SJCRH30 (cell line): ENCODE data around the gene TRIM41. TPM values are rescaled to one million over a fixed set of nuclear protein-coding genes. Genes with fewer than 3 reads are reported as not detected.
A peak's percentile ranks its signal among the peaks of the same experiment; 100 is the strongest.
"Not testable (repeated sequence)": the region's sequence is repeated elsewhere in the genome, so short reads cannot be mapped to it uniquely, and the experiment has no call there.

Experiments used
- DNase-seq, 2 experiments: peaks; one replicate each; pipeline ENCODE4 v3.0.0-alpha.2; 2015 to 2020
- H3K27ac ChIP-seq: fragments of 250-450 bp; sonication (Bioruptor Pico); 2 replicates; pipeline ENCODE4 v1.5.1; 2020; ENCODE audit warnings: mild to moderate bottlenecking, moderate library complexity
- H3K27me3 ChIP-seq: fragments of 250-450 bp; sonication (Bioruptor Pico); 2 replicates; pipeline ENCODE4 v1.5.1; 2020; ENCODE audit warnings: mild to moderate bottlenecking, moderate library complexity
- H3K36me3 ChIP-seq: fragments of 250-450 bp; sonication (Bioruptor Pico); 2 replicates; pipeline ENCODE4 v1.5.1; 2020; ENCODE audit warnings: mild to moderate bottlenecking, moderate library complexity
- H3K4me1 ChIP-seq: fragments of 250-450 bp; sonication (Bioruptor Pico); 2 replicates; pipeline ENCODE4 v1.5.1; 2020; ENCODE audit warnings: mild to moderate bottlenecking, moderate library complexity
- H3K4me3 ChIP-seq: fragments of 250-450 bp; sonication (Bioruptor Pico); 2 replicates; pipeline ENCODE4 v1.5.1; 2020; ENCODE audit warnings: mild to moderate bottlenecking, moderate library complexity
- H3K9me3 ChIP-seq: fragments of 250-450 bp; sonication (Bioruptor Pico); replicated peaks from 2 replicates; pipeline ENCODE4 v1.5.1; 2020; ENCODE audit warnings: mild to moderate bottlenecking, moderate library complexity
- total RNA-seq: library from RNA; depleted of rRNA; stranded (reverse); fragments of >200 nt; shearing (Covaris generic); gene quantifications from 2 replicates; pipeline ENCODE4 v1.2.3, GENCODE V29; 2014

Gene TRIM41
- total RNA-seq, 1 experiment from 2014 or later: 17.8 TPM

GRCh38 chr5:181199881-181200638, 23.0 kb upstream of the TRIM41 start:
- H3K27ac ChIP-seq: no peak overlapping the region
- H3K4me3 ChIP-seq: no peak overlapping the region
- no peaks in the 10 kb centered on the region for H3K27me3 ChIP-seq
- no peaks in the 10 kb centered on the region for H3K4me1 ChIP-seq
- DNase-seq: no peak
- H3K36me3 ChIP-seq: no peaks in the 10 kb centered on the region
- no peaks in the 10 kb centered on the region for H3K9me3 ChIP-seq

GRCh38 chr5:181200816-181201215, 22.3 kb upstream of the TRIM41 start:
- H3K36me3 ChIP-seq: no peaks in the 10 kb centered on the region
- no peaks in the 10 kb centered on the region for H3K9me3 ChIP-seq
- no peak overlapping the region for H3K4me3 ChIP-seq
- H3K4me1 ChIP-seq: no peaks in the 10 kb centered on the region
- no peaks in the 10 kb centered on the region for H3K27me3 ChIP-seq
- no peak for DNase-seq
- no peak overlapping the region for H3K27ac ChIP-seq

GRCh38 chr5:181203093-181203711, 19.9 kb upstream of the TRIM41 start:
- H3K4me1 ChIP-seq: no peaks in the 10 kb centered on the region
- H3K27me3 ChIP-seq: no peaks in the 10 kb centered on the region
- H3K4me3 ChIP-seq: no peak overlapping the region
- H3K27ac ChIP-seq: no peak overlapping the region
- H3K9me3 ChIP-seq: no peaks in the 10 kb centered on the region
- H3K36me3 ChIP-seq: no peaks in the 10 kb centered on the region
- DNase-seq: no peak

- H3K9me3 ChIP-seq: no peaks in the 10 kb centered on the region
- no peaks in the 10 kb centered on the region for H3K27me3 ChIP-seq
- H3K4me3 ChIP-seq: peak overlapping the region; percentile 72
- H3K36me3 ChIP-seq: no peaks in the 10 kb centered on the region
- no peak overlapping the region for H3K27ac ChIP-seq
- peak; percentile 48 to 57 for DNase-seq
- H3K4me1 ChIP-seq: no peaks in the 10 kb centered on the region
Observed at GRCh38 chr5:181203777-181204112, 19.3 kb upstream of the TRIM41 start.

- H3K36me3 ChIP-seq: no peaks in the 10 kb centered on the region
- H3K9me3 ChIP-seq: no peaks in the 10 kb centered on the region
- no peaks in the 10 kb centered on the region for H3K4me1 ChIP-seq
- no peaks in the 10 kb centered on the region for H3K27me3 ChIP-seq
- peak overlapping the region; percentile 72 for H3K4me3 ChIP-seq
- DNase-seq: peak in 1 of 2 experiments; percentile 42
- H3K27ac ChIP-seq: no peak overlapping the region
Observed at GRCh38 chr5:181204113-181204825, 18.8 kb upstream of the TRIM41 start.

GRCh38 chr5:181204826-181205760, 18.0 kb upstream of the TRIM41 start, which contains the start of gene TRIM7:
Gene TRIM7, minus strand, starts transcription at chr5:181205196. Its CDS starts 86 bp downstream, at chr5:181205110.
- peak within 1 kb of the TSS; percentile 2; the same call in 1 of the 2 replicates for H3K27ac ChIP-seq

DNA sequence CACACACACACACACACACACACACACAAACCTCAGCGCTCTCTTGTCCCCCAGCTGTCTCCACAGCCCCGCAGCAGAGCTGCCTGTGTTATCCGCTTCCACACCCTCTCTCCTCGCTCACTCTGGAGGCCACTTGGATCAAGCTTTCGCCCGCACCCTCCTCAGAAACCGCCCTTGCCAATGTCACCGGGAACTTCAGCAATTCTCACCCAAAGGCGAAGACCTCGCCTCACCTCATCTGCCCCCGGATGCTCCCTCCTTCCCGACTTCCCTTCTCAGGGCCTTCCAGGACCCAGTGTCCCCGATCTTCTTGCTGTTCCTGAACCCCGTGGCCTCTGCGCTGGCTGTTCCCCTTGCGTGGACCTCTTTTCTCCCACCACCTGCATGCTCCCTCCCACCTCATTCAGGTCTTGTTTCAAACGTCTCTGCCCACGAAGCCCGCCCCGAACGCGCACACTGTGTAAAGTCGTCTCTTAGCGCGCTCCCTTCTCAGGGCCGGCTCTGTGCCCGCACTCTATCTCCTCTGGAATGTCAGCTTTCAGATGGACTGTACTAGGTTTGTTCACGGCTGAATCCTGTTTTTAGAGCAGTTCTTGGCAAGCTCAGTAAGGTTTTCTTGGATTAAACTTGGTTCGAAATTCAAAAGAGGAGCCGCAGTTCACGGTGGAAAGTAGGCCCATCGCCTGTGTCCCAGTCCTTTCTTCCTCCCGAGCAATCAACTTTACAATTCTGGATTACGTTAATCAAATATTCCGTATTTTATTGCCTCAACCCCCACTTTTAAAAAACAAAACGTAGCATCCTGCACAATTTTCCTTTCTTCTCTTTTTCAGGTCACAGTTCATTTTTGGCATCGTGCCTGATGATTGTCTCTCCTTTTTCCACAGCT, 17.1 kb upstream of the TRIM41 start:
- Histone ChIP-seq H3K9me3 (no peaks in the 10 kb centered on the region), H3K27ac (peak overlapping the region; percentile 2; the same call in 1 of the 2 replicates), H3K4me1 (no peaks in the 10 kb centered on the region), H3K36me3 (no peaks in the 10 kb centered on the region), H3K27me3 (no peaks in the 10 kb centered on the region), H3K4me3 (peak overlapping the region; percentile 72)
- peak; percentile 54 to 61 for DNase-seq

More at GRCh38 chr5:181204826-181205760, 18.0 kb upstream of the TRIM41 start, which contains the start of gene TRIM7:
- H3K36me3 ChIP-seq: no peaks in the 10 kb centered on the region
- DNase-seq: peak; percentile 69 to 72
- H3K4me3 ChIP-seq: peak within 1 kb of the TSS; percentile 72
- H3K9me3 ChIP-seq: no peaks in the 10 kb centered on the region
- no peaks in the 10 kb centered on the region for H3K27me3 ChIP-seq
- no peaks in the 10 kb centered on the region for H3K4me1 ChIP-seq

GRCh38 chr5:181207214-181207959, 15.7 kb upstream of the TRIM41 start:
- peak overlapping the region; percentile 55 for H3K27ac ChIP-seq
- H3K4me3 ChIP-seq: peak overlapping the region; percentile 72
- H3K4me1 ChIP-seq: no peaks in the 10 kb centered on the region
- peak; percentile 86 to 93 for DNase-seq
- H3K9me3 ChIP-seq: no peaks in the 10 kb centered on the region
- no peaks in the 10 kb centered on the region for H3K27me3 ChIP-seq
- H3K36me3 ChIP-seq: no peaks in the 10 kb centered on the region

DNA sequence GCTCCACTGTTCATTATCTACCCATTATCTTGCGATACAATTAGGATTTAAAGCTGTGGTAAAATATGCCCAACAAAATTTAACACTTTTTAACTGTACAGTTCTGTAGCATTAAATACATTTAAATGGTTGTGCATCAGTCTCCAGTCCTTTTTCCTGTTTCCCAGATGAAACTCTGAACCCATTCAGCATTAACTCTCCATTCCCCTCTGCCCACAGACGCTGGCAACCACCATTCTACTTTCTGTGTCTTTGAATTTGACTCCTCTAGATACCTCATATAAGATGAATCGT, 15.2 kb upstream of the TRIM41 start:
- Histone ChIP-seq H3K4me3 (peak overlapping the region; percentile 72), H3K36me3 (no peaks in the 10 kb centered on the region), H3K27ac (no peak overlapping the region), H3K9me3 (no peaks in the 10 kb centered on the region), H3K27me3 (no peaks in the 10 kb centered on the region), H3K4me1 (no peaks in the 10 kb centered on the region)
- no peak for DNase-seq

DNA sequence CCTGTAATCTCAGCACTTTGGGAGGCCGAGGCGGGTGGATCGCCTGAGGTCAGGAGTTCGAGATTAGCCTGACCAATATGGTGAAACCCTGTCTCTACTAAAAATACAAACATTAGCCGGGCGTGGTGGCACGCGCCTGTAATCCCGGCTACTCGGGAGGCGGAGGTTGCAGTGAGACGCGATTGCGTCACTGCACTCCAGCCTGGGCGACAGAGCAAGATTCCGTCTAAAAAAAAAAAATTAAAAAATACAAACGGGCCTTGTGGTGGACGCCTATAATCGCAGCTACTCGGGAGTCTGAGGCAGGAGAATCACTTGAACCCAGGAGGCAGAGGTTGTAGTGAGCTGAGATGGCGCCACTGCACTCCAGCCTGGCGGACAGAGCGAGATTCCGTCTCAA, 14.1 kb upstream of the TRIM41 start:
- not testable (repeated sequence) for H3K36me3 ChIP-seq, H3K9me3 ChIP-seq, H3K27ac ChIP-seq, DNase-seq, H3K4me3 ChIP-seq, H3K4me1 ChIP-seq, H3K27me3 ChIP-seq

DNA sequence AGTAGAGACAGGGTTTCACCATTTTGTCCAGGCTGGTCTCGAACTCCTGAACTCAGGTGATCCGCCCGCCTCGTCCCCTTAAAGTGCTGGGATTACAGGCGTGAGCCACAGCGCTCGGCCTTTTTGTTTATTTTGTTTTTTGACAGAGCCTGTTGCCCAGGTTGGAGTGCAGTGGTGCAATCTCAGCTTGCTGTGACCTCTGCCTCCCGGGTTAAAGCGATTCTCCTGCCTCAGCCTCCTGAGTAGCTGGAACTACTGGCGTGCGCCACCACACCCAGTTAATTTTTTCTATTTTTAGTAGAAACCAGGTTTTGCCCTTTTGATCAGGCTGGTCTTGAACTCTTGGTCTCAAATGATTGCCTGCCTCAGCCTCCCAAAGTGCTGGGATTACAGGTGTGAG, 12.9 kb upstream of the TRIM41 start:
- DNase-seq, H3K4me3 ChIP-seq, H3K36me3 ChIP-seq, H3K27me3 ChIP-seq, H3K4me1 ChIP-seq, H3K9me3 ChIP-seq, H3K27ac ChIP-seq: not testable (repeated sequence)

DNA sequence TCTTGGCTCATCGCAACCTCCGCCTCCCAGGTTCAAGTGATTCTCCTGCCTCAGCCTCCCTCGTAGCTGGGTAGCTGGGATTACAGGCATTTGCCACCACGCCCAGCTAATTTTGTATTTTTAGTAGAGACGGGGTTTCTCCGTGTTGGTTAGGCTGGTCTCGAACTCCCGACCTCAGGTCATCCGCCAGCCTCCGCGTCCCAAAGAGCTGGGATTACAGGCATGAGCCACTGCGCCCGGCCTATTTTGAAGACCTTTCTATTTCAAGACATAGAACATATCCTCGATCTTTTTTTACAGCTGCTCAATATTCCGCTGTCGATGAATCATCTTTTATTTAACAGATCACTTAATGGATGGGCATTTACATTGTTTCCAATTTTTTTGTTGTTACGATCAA, 12.4 kb upstream of the TRIM41 start:
- not testable (repeated sequence) for H3K9me3 ChIP-seq, H3K4me3 ChIP-seq, H3K27me3 ChIP-seq, H3K27ac ChIP-seq, H3K4me1 ChIP-seq, DNase-seq, H3K36me3 ChIP-seq

DNA sequence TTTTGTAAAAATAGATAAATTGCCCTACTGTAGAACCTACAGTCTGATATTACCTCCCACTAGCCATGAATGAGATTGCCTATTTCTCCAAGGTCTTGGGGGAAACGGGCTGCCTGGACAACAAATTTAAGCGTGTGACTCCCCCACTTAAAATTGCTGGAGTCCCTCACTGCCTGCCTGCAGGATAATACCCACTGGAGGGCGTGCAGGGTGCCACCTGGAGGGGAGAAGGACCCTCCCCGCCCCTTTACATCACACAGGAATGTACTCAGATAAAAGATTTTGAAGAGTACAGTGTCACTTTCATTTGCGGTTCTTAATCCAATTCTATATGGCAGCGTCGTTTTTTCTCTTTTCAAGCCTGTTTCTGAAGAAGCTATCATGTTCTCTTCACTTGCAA, 11.9 kb upstream of the TRIM41 start:
- H3K4me1 ChIP-seq: no peaks in the 10 kb centered on the region
- H3K36me3 ChIP-seq: no peaks in the 10 kb centered on the region
- no peak overlapping the region for H3K4me3 ChIP-seq
- no peaks in the 10 kb centered on the region for H3K27me3 ChIP-seq
- no peaks in the 10 kb centered on the region for H3K9me3 ChIP-seq
- no peak overlapping the region for H3K27ac ChIP-seq
- DNase-seq: no peak
